BE2C (cell line): ENCODE results near the gene CPHXL.

Experiments used
- DNase-seq: peaks from one replicate; pipeline ENCODE4 v3.0.0-alpha.2; 2020
- H3K27me3 ChIP-seq: fragments of 250-450 bp; sonication (Bioruptor Pico); 2 replicates; pipeline ENCODE4 v1.5.1; 2020; ENCODE audit warnings: mild to moderate bottlenecking
- H3K36me3 ChIP-seq: fragments of 250-450 bp; sonication (Bioruptor Pico); 2 replicates; pipeline ENCODE4 v1.5.1; 2020; ENCODE audit warnings: mild to moderate bottlenecking
- H3K4me1 ChIP-seq: fragments of 250-450 bp; sonication (Bioruptor Pico); 2 replicates; pipeline ENCODE4 v1.5.1; 2020
- H3K4me3 ChIP-seq: 2 replicates; pipeline ENCODE4 v1.5.1; 2011; ENCODE audit warnings: low read depth, low read length
- H3K9me3 ChIP-seq: fragments of 250-450 bp; sonication (Bioruptor Pico); 2 replicates; pipeline ENCODE4 v1.5.1; 2020
- CTCF ChIP-seq: IDR thresholded peaks from 2 replicates; pipeline ENCODE4 v1.5.1; 2012; ENCODE audit warnings: mild to moderate bottlenecking, low read depth, low read length

The CPHXL gene

GRCh38 chr16:75667503-75667902 lies 58.8 kb downstream of the CPHXL start:
- H3K9me3 ChIP-seq, result no peaks in the 10 kb centered on the region
- H3K36me3 ChIP-seq, result no peaks in the 10 kb centered on the region
- TF ChIP-seq CTCF, result no peak
- H3K4me3 ChIP-seq, result no peak overlapping the region
- no peaks in the 10 kb centered on the region for H3K27me3 ChIP-seq
- H3K4me1 ChIP-seq, result no peaks in the 10 kb centered on the region
- DNase-seq, result no peak
